ENCODE measurements around the gene PDLIM3.

DNA sequence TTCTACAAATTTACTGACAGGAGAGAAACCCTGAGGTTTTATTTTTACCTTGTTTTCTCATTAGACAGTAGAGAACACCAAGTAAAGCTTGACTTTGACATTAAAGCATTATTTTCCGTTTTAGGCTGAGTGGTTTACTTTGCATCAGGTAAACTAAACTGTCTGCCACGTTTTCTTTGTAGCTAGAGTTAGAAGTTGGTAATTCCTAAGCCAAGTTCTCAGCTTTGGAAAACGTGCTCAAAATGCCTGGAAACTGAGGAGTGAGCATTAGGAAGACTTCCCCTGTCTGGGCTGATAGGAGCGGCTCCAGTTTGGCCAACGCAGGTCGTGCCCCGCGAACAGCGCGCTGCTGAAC is 819 bp downstream of the PDLIM3 start:
- TF ChIP-seq EP300 (IDR thresholded peaks at IDR 0.05) (no peak), POLR2AphosphoS5 (IDR thresholded peaks at IDR 0.05) (no peak), POLR2A (IDR thresholded peaks at IDR 0.05) (no peak)
- TF ChIP-seq, protein P1, sequence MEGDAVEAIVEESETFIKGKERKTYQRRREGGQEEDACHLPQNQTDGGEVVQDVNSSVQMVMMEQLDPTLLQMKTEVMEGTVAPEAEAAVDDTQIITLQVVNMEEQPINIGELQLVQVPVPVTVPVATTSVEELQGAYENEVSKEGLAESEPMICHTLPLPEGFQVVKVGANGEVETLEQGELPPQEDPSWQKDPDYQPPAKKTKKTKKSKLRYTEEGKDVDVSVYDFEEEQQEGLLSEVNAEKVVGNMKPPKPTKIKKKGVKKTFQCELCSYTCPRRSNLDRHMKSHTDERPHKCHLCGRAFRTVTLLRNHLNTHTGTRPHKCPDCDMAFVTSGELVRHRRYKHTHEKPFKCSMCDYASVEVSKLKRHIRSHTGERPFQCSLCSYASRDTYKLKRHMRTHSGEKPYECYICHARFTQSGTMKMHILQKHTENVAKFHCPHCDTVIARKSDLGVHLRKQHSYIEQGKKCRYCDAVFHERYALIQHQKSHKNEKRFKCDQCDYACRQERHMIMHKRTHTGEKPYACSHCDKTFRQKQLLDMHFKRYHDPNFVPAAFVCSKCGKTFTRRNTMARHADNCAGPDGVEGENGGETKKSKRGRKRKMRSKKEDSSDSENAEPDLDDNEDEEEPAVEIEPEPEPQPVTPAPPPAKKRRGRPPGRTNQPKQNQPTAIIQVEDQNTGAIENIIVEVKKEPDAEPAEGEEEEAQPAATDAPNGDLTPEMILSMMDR (IDR thresholded peaks at IDR 0.05), result no peak
